Upper lobe of left lung (tissue), 4 donors: ENCODE data around the gene CCDC106.
A peak's percentile ranks its signal among the peaks of the same experiment; 100 is the strongest.

Source experiments
- CTCF ChIP-seq, 6 experiments: fragments of 450-650 bp in 4 of 6; fragments of 200-600 bp in 2 of 6; sonication (generic) in 2 of 6; IDR thresholded peaks; one replicate each; pipeline ENCODE4 v1.5.1; 2016 to 2019; ENCODE audit warnings: antibody characterized with exemption in 6 of 6
- EP300 ChIP-seq, 4 donors: sonication (generic); formaldehyde crosslinking; IDR thresholded peaks; one replicate each; pipeline ENCODE4 v1.5.1; 2017; ENCODE audit warnings: antibody characterized with exemption in 4 of 4, control low read depth in 2 of 4

- peak in 1 of 6 experiments; percentile 16 for TF ChIP-seq CTCF (IDR thresholded peaks at IDR 0.05)
- no peak for TF ChIP-seq EP300 (IDR thresholded peaks at IDR 0.05)
Measured at GRCh38 chr19:55598719-55599467, 49.1 kb upstream of the CCDC106 start.
